Measurements from ENCODE around the gene GREM2.

DNA sequence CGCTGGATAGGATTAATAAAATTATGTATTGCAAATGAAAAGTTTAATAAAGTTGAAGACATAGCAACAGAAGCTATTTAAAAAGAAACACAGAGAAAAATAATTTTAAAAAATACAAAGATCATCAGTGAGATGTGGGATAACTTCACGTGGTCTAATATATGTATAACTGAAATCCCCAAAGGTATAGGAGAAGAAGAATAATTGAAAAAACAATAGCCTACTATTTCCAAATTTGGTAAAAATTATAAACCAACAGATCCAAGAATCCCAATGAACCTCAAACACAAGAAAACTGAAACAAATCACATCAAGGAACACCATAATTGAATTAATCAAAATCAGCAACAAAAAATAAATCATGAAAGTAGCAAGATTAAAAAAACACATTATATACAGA is 44.9 kb downstream of the GREM2 start:
- no peak for TF ChIP-seq POLR2A (IDR thresholded peaks at IDR 0.05)
- TF ChIP-seq, protein P1, sequence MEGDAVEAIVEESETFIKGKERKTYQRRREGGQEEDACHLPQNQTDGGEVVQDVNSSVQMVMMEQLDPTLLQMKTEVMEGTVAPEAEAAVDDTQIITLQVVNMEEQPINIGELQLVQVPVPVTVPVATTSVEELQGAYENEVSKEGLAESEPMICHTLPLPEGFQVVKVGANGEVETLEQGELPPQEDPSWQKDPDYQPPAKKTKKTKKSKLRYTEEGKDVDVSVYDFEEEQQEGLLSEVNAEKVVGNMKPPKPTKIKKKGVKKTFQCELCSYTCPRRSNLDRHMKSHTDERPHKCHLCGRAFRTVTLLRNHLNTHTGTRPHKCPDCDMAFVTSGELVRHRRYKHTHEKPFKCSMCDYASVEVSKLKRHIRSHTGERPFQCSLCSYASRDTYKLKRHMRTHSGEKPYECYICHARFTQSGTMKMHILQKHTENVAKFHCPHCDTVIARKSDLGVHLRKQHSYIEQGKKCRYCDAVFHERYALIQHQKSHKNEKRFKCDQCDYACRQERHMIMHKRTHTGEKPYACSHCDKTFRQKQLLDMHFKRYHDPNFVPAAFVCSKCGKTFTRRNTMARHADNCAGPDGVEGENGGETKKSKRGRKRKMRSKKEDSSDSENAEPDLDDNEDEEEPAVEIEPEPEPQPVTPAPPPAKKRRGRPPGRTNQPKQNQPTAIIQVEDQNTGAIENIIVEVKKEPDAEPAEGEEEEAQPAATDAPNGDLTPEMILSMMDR (IDR thresholded peaks at IDR 0.05 in 4 of 5, conservative IDR thresholded peaks at IDR 0.05 in 1 of 5), result no peak
